Urinary bladder (tissue), 4 donors: Measurements from ENCODE around the gene GATA3. TPM values are rescaled to one million over a fixed set of nuclear protein-coding genes. Genes with fewer than 3 reads are reported as not detected.

Experiments used
- DNase-seq: peaks from one replicate; pipeline ENCODE4 v3.0.0-alpha.2; 2015; ENCODE audit errors: extremely low spot score
- H3K27ac ChIP-seq: one replicate; pipeline ENCODE4 v1.5.1; 2013; ENCODE audit warnings: low read depth, mild to moderate bottlenecking, moderate library complexity
- H3K36me3 ChIP-seq: one replicate; pipeline ENCODE4 v1.6.1; 2013; ENCODE audit warnings: mild to moderate bottlenecking, moderate library complexity; ENCODE audit not compliant: insufficient read depth
- H3K4me1 ChIP-seq: one replicate; pipeline ENCODE4 v1.6.1; 2013; ENCODE audit warnings: mild to moderate bottlenecking, moderate library complexity; ENCODE audit not compliant: insufficient read depth
- H3K4me3 ChIP-seq: one replicate; pipeline ENCODE4 v1.5.1; 2013; ENCODE audit warnings: low read depth, low read length
- WGBS: extraction: QIAGEN DNeasy Blood & Tissue Kit; methylation state at CpG from one replicate; pipeline ENCODE4 v1.1.7; 2013; 5-methylcytosine and 5-hydroxymethylcytosine counted together
- polyA plus RNA-seq: library from polyadenylated mRNA; stranded (reverse); fragments of 200-250 nt; gene quantifications from one replicate; pipeline ENCODE4 v1.2.3, GENCODE V29; 2013
- total RNA-seq: library from RNA; depleted of rRNA; stranded (reverse); fragments of >200 nt; gene quantifications from one replicate; pipeline ENCODE4 v1.2.3, GENCODE V29; 2014
- donor health status: healthy with polysubstance abuse.
- donor health status: healthy.

Gene GATA3
- total and polyA plus RNA-seq, 2 donors: 10.6 to 17.9 TPM

GRCh38 chr10:8096931-8097330 is 42.4 kb downstream of the GATA3 start:
- Histone ChIP-seq H3K4me3 (no peak overlapping the region), H3K27ac (no peak overlapping the region), H3K36me3 (no peaks in the 10 kb centered on the region), H3K4me1 (no peaks in the 10 kb centered on the region)
- no peak for DNase-seq
- 86% methylated on average over 5 of the region's 5 CpGs for WGBS

GRCh38 chr10:8100366-8100765 is 45.9 kb downstream of the GATA3 start:
- H3K27ac ChIP-seq: no peak overlapping the region
- no peak overlapping the region for H3K4me3 ChIP-seq
- no peaks in the 10 kb centered on the region for H3K4me1 ChIP-seq
- DNase-seq: no peak
- no peaks in the 10 kb centered on the region for H3K36me3 ChIP-seq
- 75% methylated on average over 4 of the region's 4 CpGs for whole genome bisulfite sequencing

- H3K4me1 ChIP-seq: no peaks in the 10 kb centered on the region
- WGBS: 40% methylated on average over 13 of the region's 13 CpGs
- H3K4me3 ChIP-seq: no peak overlapping the region
- no peak for DNase-seq
- H3K27ac ChIP-seq: no peak overlapping the region
- H3K36me3 ChIP-seq: no peaks in the 10 kb centered on the region
These were observed 48.4 kb downstream of the GATA3 start for GRCh38 chr10:8102708-8103401.

GRCh38 chr10:8103543-8103942 is 49.1 kb downstream of the GATA3 start:
- WGBS: 63% methylated on average over 8 of the region's 8 CpGs
- Histone ChIP-seq H3K36me3 (no peaks in the 10 kb centered on the region), H3K27ac (no peak overlapping the region), H3K4me1 (no peaks in the 10 kb centered on the region), H3K4me3 (no peak overlapping the region)
- no peak for DNase-seq

GRCh38 chr10:8104005-8104404 is 49.5 kb downstream of the GATA3 start:
- Histone ChIP-seq H3K27ac (no peak overlapping the region), H3K4me3 (no peak overlapping the region), H3K36me3 (no peaks in the 10 kb centered on the region), H3K4me1 (no peaks in the 10 kb centered on the region)
- DNase-seq: no peak
- 78% methylated on average over 3 of the region's 3 CpGs for WGBS

GRCh38 chr10:8104721-8105120 is 50.2 kb downstream of the GATA3 start:
- no peaks in the 10 kb centered on the region for H3K4me1 ChIP-seq
- H3K4me3 ChIP-seq: no peak overlapping the region
- no peak overlapping the region for H3K27ac ChIP-seq
- 68% methylated on average over 7 of the region's 7 CpGs for WGBS
- no peak for DNase-seq
- no peaks in the 10 kb centered on the region for H3K36me3 ChIP-seq

GRCh38 chr10:8105932-8106331 is 51.4 kb downstream of the GATA3 start:
- H3K4me3 ChIP-seq: no peak overlapping the region
- no peaks in the 10 kb centered on the region for H3K4me1 ChIP-seq
- WGBS: 90% methylated on average over 2 of the region's 2 CpGs
- no peaks in the 10 kb centered on the region for H3K36me3 ChIP-seq
- H3K27ac ChIP-seq: no peak overlapping the region
- DNase-seq: no peak

GRCh38 chr10:8112230-8112905 is 57.9 kb downstream of the GATA3 start:
- Histone ChIP-seq H3K4me3 (no peak overlapping the region), H3K36me3 (no peaks in the 10 kb centered on the region), H3K27ac (no peak overlapping the region), H3K4me1 (no peaks in the 10 kb centered on the region)
- no peak for DNase-seq
- 72% methylated on average over 13 of the region's 13 CpGs for WGBS

GRCh38 chr10:8112942-8113442 is 58.5 kb downstream of the GATA3 start:
- Histone ChIP-seq H3K4me3 (no peak overlapping the region), H3K4me1 (no peaks in the 10 kb centered on the region), H3K36me3 (no peaks in the 10 kb centered on the region), H3K27ac (no peak overlapping the region)
- 85% methylated on average over 4 of the region's 4 CpGs for WGBS
- DNase-seq: no peak

GRCh38 chr10:8113616-8114015 is 59.1 kb downstream of the GATA3 start:
- H3K4me1 ChIP-seq: no peaks in the 10 kb centered on the region

GRCh38 chr10:8114741-8115617 is 60.5 kb downstream of the GATA3 start:
- H3K27ac ChIP-seq: no peak overlapping the region
- no peak for DNase-seq
- WGBS: 82% methylated on average over 13 of the region's 13 CpGs
- no peaks in the 10 kb centered on the region for H3K36me3 ChIP-seq
- H3K4me3 ChIP-seq: no peak overlapping the region
- H3K4me1 ChIP-seq: no peaks in the 10 kb centered on the region

More at GRCh38 chr10:8113616-8114015, 59.1 kb downstream of the GATA3 start:
- H3K27ac ChIP-seq: no peak overlapping the region
- WGBS: 94% methylated on average over 5 of the region's 5 CpGs
- no peak overlapping the region for H3K4me3 ChIP-seq
- no peaks in the 10 kb centered on the region for H3K36me3 ChIP-seq
- DNase-seq: no peak

- no peak for DNase-seq
- Histone ChIP-seq H3K4me1 (no peaks in the 10 kb centered on the region), H3K27ac (no peak overlapping the region), H3K36me3 (no peaks in the 10 kb centered on the region), H3K4me3 (no peak overlapping the region)
- 93% methylated on average over 3 of the region's 3 CpGs for WGBS
These were observed 61.1 kb downstream of the GATA3 start for GRCh38 chr10:8115618-8115980.

GRCh38 chr10:8116474-8116873 is 62.0 kb downstream of the GATA3 start:
- no peaks in the 10 kb centered on the region for H3K36me3 ChIP-seq

More at GRCh38 chr10:8116474-8116873, 62.0 kb downstream of the GATA3 start:
- no peaks in the 10 kb centered on the region for H3K4me1 ChIP-seq
- 69% methylated on average over 5 of the region's 5 CpGs for WGBS
- H3K27ac ChIP-seq: no peak overlapping the region
- DNase-seq: no peak
- no peak overlapping the region for H3K4me3 ChIP-seq
